ENCODE results near the gene MOGAT3. TPM values are rescaled to one million over a fixed set of nuclear protein-coding genes. Genes with fewer than 3 reads are reported as not detected.

Gene MOGAT3
- polyA plus RNA-seq, 1 donor (not counting 4 experiments of a cell fraction or from before 2014, with no cell fraction given) = not detected

- H3K4me1 ChIP-seq (ENCODE audit: control insufficient read depth, extremely low read depth, insufficient read depth, low read length) = peaks cover 2% of the 10 kb centered on the region
- H3K9me3 ChIP-seq (ENCODE audit: control insufficient read depth, low read depth, low read length) = no peaks in the 10 kb centered on the region
- TF ChIP-seq CTCF (optimal IDR thresholded peaks at IDR 0.05 in 1 of 3, IDR thresholded peaks at IDR 0.05 in 1 of 3, conservative IDR thresholded peaks at IDR 0.05 in 1 of 3; ENCODE audit: extremely low read depth in 1 of 3, insufficient read depth in 2 of 3, low read length in 3 of 3) (no peak), EZH2 (IDR thresholded peaks at IDR 0.05; ENCODE audit: low read length) (no peak)
- dilution Hi-C loops (cut with MboI; ENCODE audit: extremely low pct_ligation_motif_present, low sequenced_read_pairs) = no loop called here
- H2AFZ ChIP-seq (ENCODE audit: control insufficient read depth, low read length) = no peak overlapping the region
- H3K79me2 ChIP-seq (ENCODE audit: control insufficient read depth, insufficient read depth, low read length) = no peaks in the 10 kb centered on the region
- H4K20me1 ChIP-seq (ENCODE audit: control insufficient read depth, extremely low read depth, insufficient read depth, low read length) = no peaks in the 10 kb centered on the region
- no peak overlapping the region for H3K4me2 ChIP-seq (ENCODE audit: control insufficient read depth, extremely low read depth, insufficient read depth, low read depth, low read length)
- H3K27me3 ChIP-seq (ENCODE audit: control insufficient read depth, extremely low read depth, insufficient read depth, low read length) = peaks cover 9% of the 10 kb centered on the region
- DNase-seq (ENCODE audit: low read depth, low spot score) (no peak), FAIRE-seq (no peak)
- H3K9me1 ChIP-seq (ENCODE audit: control insufficient read depth, extremely low read depth, insufficient read depth, low read length) = no peaks in the 10 kb centered on the region
- H3K36me3 ChIP-seq (ENCODE audit: control insufficient read depth in 2 of 2, extremely low read depth in 1 of 2, insufficient read depth in 2 of 2, low read length in 2 of 2) = no peaks in the 10 kb centered on the region
- H3K9ac ChIP-seq (ENCODE audit: control insufficient read depth, extremely low read depth, insufficient read depth, low read length) = no peak overlapping the region
- no peak overlapping the region for H3K27ac ChIP-seq (ENCODE audit: control insufficient read depth, insufficient read depth, low read length)
- H3K4me3 ChIP-seq (ENCODE audit: control insufficient read depth in 2 of 3, extremely low read depth in 1 of 3, insufficient read depth in 2 of 3, low read depth in 1 of 3, low read length in 3 of 3) = no peak overlapping the region
Observed at GRCh38 chr7:101185258-101185839, 15.5 kb downstream of the MOGAT3 start.

- no peak within 1 kb of the TSS for H3K9ac ChIP-seq (ENCODE audit: control insufficient read depth, extremely low read depth, insufficient read depth, low read length)
- H2AFZ ChIP-seq (ENCODE audit: control insufficient read depth, low read length) = no peak within 1 kb of the TSS
- no peaks in the 10 kb centered on the region for H3K9me1 ChIP-seq (ENCODE audit: control insufficient read depth, extremely low read depth, insufficient read depth, low read length)
- peak within 1 kb of the TSS; percentile 27 for H3K4me2 ChIP-seq (ENCODE audit: control insufficient read depth, extremely low read depth, insufficient read depth, low read depth, low read length)
- FAIRE-seq (no peak), DNase-seq (ENCODE audit: low read depth, low spot score) (no peak)
- H4K20me1 ChIP-seq (ENCODE audit: control insufficient read depth, extremely low read depth, insufficient read depth, low read length) = no peaks in the 10 kb centered on the region
- TF ChIP-seq EZH2 (IDR thresholded peaks at IDR 0.05; ENCODE audit: low read length) (peak; percentile 91), CTCF (optimal IDR thresholded peaks at IDR 0.05 in 1 of 3, IDR thresholded peaks at IDR 0.05 in 1 of 3, conservative IDR thresholded peaks at IDR 0.05 in 1 of 3; ENCODE audit: extremely low read depth in 1 of 3, insufficient read depth in 2 of 3, low read length in 3 of 3) (no peak)
- H3K36me3 ChIP-seq (ENCODE audit: control insufficient read depth in 2 of 2, extremely low read depth in 1 of 2, insufficient read depth in 2 of 2, low read length in 2 of 2) = no peaks in the 10 kb centered on the region
- H3K4me1 ChIP-seq (ENCODE audit: control insufficient read depth, extremely low read depth, insufficient read depth, low read length) = no peaks in the 10 kb centered on the region
- peaks cover 50% of the 10 kb centered on the region for H3K27me3 ChIP-seq (ENCODE audit: control insufficient read depth, extremely low read depth, insufficient read depth, low read length)
- H3K9me3 ChIP-seq (ENCODE audit: control insufficient read depth, low read depth, low read length) = no peaks in the 10 kb centered on the region
- dilution Hi-C loops (cut with MboI; ENCODE audit: extremely low pct_ligation_motif_present, low sequenced_read_pairs) = no loop called here
- H3K27ac ChIP-seq (ENCODE audit: control insufficient read depth, insufficient read depth, low read length) = no peak within 1 kb of the TSS
- H3K79me2 ChIP-seq (ENCODE audit: control insufficient read depth, insufficient read depth, low read length) = no peaks in the 10 kb centered on the region
- H3K4me3 ChIP-seq (ENCODE audit: control insufficient read depth in 2 of 3, extremely low read depth in 1 of 3, insufficient read depth in 2 of 3, low read depth in 1 of 3, low read length in 3 of 3) = no peak within 1 kb of the TSS
Observed at GRCh38 chr7:101180130-101180755, 20.6 kb downstream of the MOGAT3 start, which contains the start of gene NAT16. Gene NAT16, minus strand, starts transcription at chr7:101180293. Its CDS starts 5,486 bp downstream, at chr7:101174807.

Data from keratinocyte (primary cell).